Measurements from ENCODE around the gene ZFHX3. TPM values are rescaled to one million over a fixed set of nuclear protein-coding genes. Genes with fewer than 3 reads are reported as not detected.
A peak's percentile ranks its signal among the peaks of the same experiment; 100 is the strongest.

Gene ZFHX3
- total and polyA plus RNA-seq, 10 of the 15 experiments (the other 5 are each of a cell fraction or from before 2014, with no cell fraction given), result 0.68 to 8.6 (median 2.0) TPM

DNA sequence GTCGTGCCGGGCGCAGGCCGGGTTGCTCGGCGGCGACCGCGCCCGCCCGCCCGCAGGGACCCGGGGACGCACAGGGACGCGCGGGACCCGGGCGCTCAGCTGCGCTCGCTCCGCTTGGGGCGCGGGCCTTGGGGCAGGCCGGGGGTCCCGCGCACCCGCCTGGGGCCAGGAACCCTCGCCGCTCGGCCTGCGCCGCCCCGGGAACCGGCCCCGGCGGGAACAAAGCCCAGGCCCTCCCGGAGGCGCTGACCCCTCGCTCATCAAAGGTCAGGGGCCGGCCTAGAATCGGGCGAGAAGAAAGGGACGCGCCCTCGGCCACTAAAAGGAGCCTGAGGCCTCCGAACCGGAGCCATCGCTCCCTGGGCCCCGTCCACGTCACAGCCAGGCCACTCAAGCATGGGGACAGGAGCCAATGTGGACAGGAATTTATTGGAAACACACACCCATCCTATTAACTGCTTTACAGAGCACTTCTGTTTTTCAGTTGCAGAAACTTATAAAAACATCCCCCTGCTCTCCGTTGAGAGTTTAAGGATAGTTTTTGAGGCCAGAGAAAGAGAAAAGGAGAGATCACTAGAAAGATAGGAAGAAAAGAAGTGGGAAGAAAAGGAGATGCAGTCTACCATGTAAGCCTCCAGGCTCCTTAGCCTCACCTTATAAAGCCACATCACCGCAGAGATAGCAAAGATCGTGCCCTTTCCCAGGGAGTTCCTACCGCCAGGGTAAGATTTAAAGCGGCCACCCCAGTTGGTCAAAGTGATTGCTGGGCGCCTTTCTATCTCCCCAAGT is 558 bp upstream of the ZFHX3 start (continued):
- peak; percentile 20; the same call in 1 of the 2 replicates for TF ChIP-seq GATAD2B (conservative IDR thresholded peaks at IDR 0.05; ENCODE audit: low read depth)
- TF ChIP-seq FOS (IDR thresholded peaks at IDR 0.05; ENCODE audit: borderline replicate concordance, extremely low read depth, insufficient read length), result no peak
- no peak for TF ChIP-seq NR2C2 (IDR thresholded peaks at IDR 0.05; ENCODE audit: borderline replicate concordance, control insufficient read depth, insufficient read length, low read depth)
- TF ChIP-seq FOXM1 (IDR thresholded peaks at IDR 0.05; ENCODE audit: low read depth, low read length), result no peak
- TF ChIP-seq, protein P1, sequence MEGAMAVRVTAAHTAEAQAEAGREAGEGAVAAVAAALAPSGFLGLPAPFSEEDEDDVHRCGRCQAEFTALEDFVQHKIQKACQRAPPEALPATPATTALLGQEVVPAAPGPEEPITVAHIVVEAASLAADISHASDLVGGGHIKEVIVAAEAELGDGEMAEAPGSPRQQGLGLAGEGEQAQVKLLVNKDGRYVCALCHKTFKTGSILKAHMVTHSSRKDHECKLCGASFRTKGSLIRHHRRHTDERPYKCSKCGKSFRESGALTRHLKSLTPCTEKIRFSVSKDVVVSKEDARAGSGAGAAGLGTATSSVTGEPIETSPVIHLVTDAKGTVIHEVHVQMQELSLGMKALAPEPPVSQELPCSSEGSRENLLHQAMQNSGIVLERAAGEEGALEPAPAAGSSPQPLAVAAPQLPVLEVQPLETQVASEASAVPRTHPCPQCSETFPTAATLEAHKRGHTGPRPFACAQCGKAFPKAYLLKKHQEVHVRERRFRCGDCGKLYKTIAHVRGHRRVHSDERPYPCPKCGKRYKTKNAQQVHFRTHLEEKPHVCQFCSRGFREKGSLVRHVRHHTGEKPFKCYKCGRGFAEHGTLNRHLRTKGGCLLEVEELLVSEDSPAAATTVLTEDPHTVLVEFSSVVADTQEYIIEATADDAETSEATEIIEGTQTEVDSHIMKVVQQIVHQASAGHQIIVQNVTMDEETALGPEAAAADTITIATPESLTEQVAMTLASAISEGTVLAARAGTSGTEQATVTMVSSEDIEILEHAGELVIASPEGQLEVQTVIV (IDR thresholded peaks at IDR 0.05; ENCODE audit: borderline replicate concordance, partially characterized antibody), result no peak
- no peak for TF ChIP-seq HDAC6 (IDR thresholded peaks at IDR 0.05; ENCODE audit: unreplicated experiment)
- TF ChIP-seq BRCA1 (IDR thresholded peaks at IDR 0.05; ENCODE audit: low read depth, low read length), result no peak
- TF ChIP-seq SIX5 (IDR thresholded peaks at IDR 0.05; ENCODE audit: low read depth, low read length, severe bottlenecking), result no peak
- TF ChIP-seq NR2F1 (conservative IDR thresholded peaks at IDR 0.05), result peak; percentile 96
- TF ChIP-seq NR2C1 (IDR thresholded peaks at IDR 0.05), result peak; percentile 47; the same call in 1 of the 2 replicates
- no peak for TF ChIP-seq RFX5 (IDR thresholded peaks at IDR 0.05; ENCODE audit: low read depth, low read length)
- no peak for TF ChIP-seq KAT2A (conservative IDR thresholded peaks at IDR 0.05; ENCODE audit: control insufficient read depth, low read depth, low read length)
- no peak for TF ChIP-seq TAF1 (IDR thresholded peaks at IDR 0.05; ENCODE audit: borderline replicate concordance, low read depth, low read length)
